NCI-H2107 treated with DMSO at 0.1 percent for 48 hours (cell line): ENCODE measurements around the gene OLFM1.

Experiments
- DNase-seq: peaks from one replicate; lab custom pipeline; 2025; ENCODE audit not compliant: unreplicated experiment; lab: John Stamatoyannopoulos, UW

Gene OLFM1

DNA sequence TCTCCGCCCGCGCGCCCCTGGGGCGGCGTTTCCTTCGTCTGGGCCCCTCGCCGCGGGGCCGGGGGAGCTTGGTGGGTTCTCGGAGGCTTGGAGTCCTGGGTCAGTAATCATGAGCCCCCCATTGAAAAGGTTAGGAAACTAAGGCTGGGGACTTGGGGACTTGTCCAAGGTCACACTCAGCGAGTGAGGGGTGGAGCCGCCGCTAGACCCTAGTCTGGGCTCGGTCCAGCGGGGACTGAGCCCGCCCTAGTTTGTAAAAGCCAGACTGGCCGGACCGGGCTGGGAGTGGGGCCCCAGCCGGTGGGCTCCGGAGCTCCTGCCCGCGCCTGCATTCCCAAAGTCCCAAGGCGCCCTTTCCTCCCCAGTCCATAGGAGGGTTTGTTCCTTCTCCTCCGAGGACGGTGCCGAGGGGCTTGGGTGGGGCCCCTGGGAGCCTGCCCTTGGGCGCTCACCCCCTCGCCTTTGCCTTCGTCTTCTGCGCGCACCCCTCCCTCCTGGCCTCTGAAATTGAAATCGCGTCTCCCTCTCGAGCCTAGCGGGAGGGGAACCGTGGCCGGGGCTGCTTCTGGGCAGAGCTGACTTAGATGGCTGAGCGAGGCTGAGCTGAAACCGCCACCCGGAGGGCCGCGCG, 995 bp downstream of the OLFM1 start:
- DNase-seq: no peak

- DNase-seq: no peak
Measured at GRCh38 chr9:135088979-135089847, 1.7 kb downstream of the OLFM1 start.

GRCh38 chr9:135090081-135090480, 2.6 kb downstream of the OLFM1 start:
- no peak for DNase-seq

- DNase-seq: no peak
Measured at GRCh38 chr9:135090547-135090946, 3.1 kb downstream of the OLFM1 start.

- DNase-seq: no peak
Measured at GRCh38 chr9:135091545-135091944, 4.1 kb downstream of the OLFM1 start.

DNA sequence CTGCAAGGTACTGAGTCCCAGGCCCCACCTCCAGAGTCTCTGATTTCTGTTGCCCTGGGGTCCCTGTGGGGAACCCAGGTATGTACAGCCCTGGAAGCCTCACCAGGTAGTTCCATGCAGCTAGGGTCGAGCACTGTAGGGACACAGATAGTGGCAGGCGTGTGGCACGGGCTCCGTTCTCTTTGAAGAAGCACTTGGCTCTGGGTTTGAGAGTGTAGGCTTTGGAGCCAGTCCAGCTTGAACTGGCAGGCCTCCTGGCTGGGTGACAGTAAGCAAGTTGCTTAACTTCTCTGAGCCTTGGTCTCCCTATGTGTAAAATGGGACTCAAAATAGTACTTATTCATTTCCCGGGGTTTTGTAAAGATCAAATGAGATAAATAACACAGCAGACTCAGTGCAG, 5.6 kb downstream of the OLFM1 start:
- no peak for DNase-seq

GRCh38 chr9:135093911-135094584, 6.6 kb downstream of the OLFM1 start:
- DNase-seq: no peak

- DNase-seq: no peak
Measured at GRCh38 chr9:135095470-135096407, 8.3 kb downstream of the OLFM1 start.

GRCh38 chr9:135096408-135096895, 9.0 kb downstream of the OLFM1 start:
- no peak for DNase-seq

- no peak for DNase-seq
Measured at GRCh38 chr9:135098400-135099105, 11.1 kb downstream of the OLFM1 start.

- no peak for DNase-seq
Measured at GRCh38 chr9:135099574-135099973, 12.1 kb downstream of the OLFM1 start.

DNA sequence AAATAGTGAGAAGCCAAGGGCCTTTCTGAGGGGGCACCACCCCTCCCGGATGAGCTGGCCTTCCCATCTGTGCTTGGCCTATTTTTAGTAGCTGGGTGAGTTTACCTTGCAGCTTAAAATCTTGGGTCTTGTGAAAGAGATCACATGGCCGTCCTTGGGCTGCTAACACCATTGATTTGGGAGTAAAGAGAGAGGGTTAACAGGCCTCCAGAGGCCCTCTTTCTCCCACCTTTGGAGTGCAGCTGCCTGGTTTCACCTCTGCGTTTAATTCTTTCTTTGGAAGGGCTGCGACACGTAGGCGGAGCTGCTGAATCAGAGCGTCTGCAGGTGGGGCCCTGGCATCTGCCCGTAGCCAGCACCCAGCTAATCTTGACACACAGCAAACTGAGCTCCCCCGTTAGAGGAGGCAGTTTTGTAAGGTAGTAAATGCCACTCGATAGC, 12.8 kb downstream of the OLFM1 start:
- no peak for DNase-seq

- no peak for DNase-seq
Measured at GRCh38 chr9:135100725-135101410, 13.4 kb downstream of the OLFM1 start.

- DNase-seq: no peak
Measured at GRCh38 chr9:135101486-135101885, 14.0 kb downstream of the OLFM1 start.

DNA sequence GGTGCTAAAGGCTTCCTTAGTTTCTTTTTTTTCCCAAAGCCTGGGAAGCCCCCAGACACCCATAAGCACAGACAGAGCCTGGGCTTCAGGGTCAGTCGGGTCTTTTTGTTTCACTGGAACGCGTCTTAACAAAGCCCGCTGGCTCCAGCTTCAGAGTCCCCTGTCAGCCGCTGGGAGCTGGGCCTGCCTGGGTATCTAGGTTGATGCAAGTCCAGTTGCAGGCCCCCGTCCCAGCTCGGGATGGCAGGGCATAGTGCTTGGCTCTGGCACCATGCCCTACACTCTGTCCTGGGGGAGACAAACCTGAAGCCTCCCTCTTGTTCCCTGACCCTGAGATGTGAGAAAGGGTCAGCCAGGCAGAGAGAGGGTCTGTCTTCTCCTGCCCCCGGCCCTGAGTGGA, 14.5 kb downstream of the OLFM1 start:
- DNase-seq: no peak

GRCh38 chr9:135102331-135102730, 14.9 kb downstream of the OLFM1 start:
- no peak for DNase-seq

- no peak for DNase-seq
Measured at GRCh38 chr9:135103001-135103446, 15.6 kb downstream of the OLFM1 start.

- DNase-seq: no peak
Measured at GRCh38 chr9:135103931-135104639, 16.6 kb downstream of the OLFM1 start.

DNA sequence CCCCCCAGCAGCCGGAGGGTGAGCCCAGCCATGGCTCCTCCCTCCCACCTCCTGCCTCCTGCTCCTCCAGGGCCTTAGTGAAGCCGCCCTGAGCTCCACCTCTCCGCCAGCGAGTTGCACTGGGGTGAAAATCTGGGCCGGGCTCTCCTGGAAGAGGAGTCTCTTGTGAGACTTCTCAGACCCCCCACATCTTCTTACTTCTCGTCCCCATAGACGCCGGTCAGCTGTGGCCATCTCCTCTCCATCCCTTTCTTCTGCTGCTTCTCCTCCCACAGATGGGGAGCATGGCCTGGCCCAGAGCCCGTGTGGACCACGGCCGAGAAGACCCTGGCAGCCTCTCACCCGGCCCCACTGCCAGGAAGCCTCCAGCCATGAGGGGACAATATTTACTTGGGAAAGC, 17.3 kb downstream of the OLFM1 start:
- DNase-seq: no peak
